GM23338 (cell line): Measurements from ENCODE around the gene EYS. TPM values are rescaled to one million over a fixed set of nuclear protein-coding genes. Genes with fewer than 3 reads are reported as not detected.

Source experiments
- ATAC-seq: fragments of 200-7000 bp; cut with Tn5 transposase; 3 replicates; pipeline ENCODE4 v1.9.1; 2020
- DNase-seq: peaks from one replicate; pipeline ENCODE4 v3.0.0-alpha.2; 2015; ENCODE audit warnings: low spot score
- H2AFZ ChIP-seq: fragments of 200-600 bp; sonication (generic); 2 replicates; pipeline ENCODE4 v1.8.0; 2016; ENCODE audit warnings: antibody characterized with exemption, mild to moderate bottlenecking, moderate library complexity
- H3F3A ChIP-seq: fragments of 200-600 bp; sonication (generic); replicated peaks from 2 replicates; pipeline ENCODE4 v1.8.0; 2017; ENCODE audit warnings: antibody characterized with exemption, mixed run types, low read depth
- H3K27ac ChIP-seq: fragments of 200-600 bp; sonication (generic); 2 replicates; pipeline ENCODE4 v1.6.1; 2016; ENCODE audit warnings: low read depth
- H3K27me3 ChIP-seq: fragments of 200-600 bp; sonication (generic); 2 replicates; pipeline ENCODE4 v1.8.0; 2016; ENCODE audit warnings: mild to moderate bottlenecking, mixed run types, moderate library complexity; ENCODE audit not compliant: insufficient read depth
- H3K36me3 ChIP-seq: fragments of 200-600 bp; sonication (generic); 2 replicates; pipeline ENCODE4 v1.8.0; 2016; ENCODE audit warnings: mild to moderate bottlenecking; ENCODE audit not compliant: insufficient read depth
- H3K4me1 ChIP-seq: fragments of 200-600 bp; sonication (generic); 2 replicates; pipeline ENCODE4 v1.8.0; 2016; ENCODE audit warnings: mild to moderate bottlenecking, moderate library complexity; ENCODE audit not compliant: insufficient read depth
- H3K4me2 ChIP-seq: fragments of 200-600 bp; sonication (generic); 2 replicates; pipeline ENCODE4 v1.7.1; 2017; ENCODE audit warnings: mixed run types
- H3K4me3 ChIP-seq: fragments of 200-600 bp; sonication (generic); 2 replicates; pipeline ENCODE4 v1.6.1; 2016; ENCODE audit warnings: mixed run types
- H3K79me2 ChIP-seq: fragments of 200-600 bp; sonication (generic); replicated peaks from 2 replicates; pipeline ENCODE4 v1.8.0; 2017; ENCODE audit warnings: mild to moderate bottlenecking; ENCODE audit not compliant: insufficient read depth
- H3K9me2 ChIP-seq: fragments of 200-600 bp; sonication (generic); 2 replicates; pipeline ENCODE4 v1.8.0; 2017; ENCODE audit not compliant: insufficient read depth
- H4K20me1 ChIP-seq: fragments of 200-600 bp; sonication (generic); replicated peaks from 2 replicates; pipeline ENCODE4 v1.8.0; 2017; ENCODE audit warnings: mild to moderate bottlenecking; ENCODE audit not compliant: insufficient read depth
- H3K27ac Mint-ChIP-seq: 2 replicates; pipeline ENCODE4 v1.8.0; 2020; ENCODE audit warnings: inconsistent platforms, mild to moderate bottlenecking, moderate library complexity, mixed read lengths
- H3K27me3 Mint-ChIP-seq: 3 replicates; pipeline ENCODE4 v1.8.0; 2022; ENCODE audit warnings: low read depth, mild to moderate bottlenecking, moderate library complexity, mixed read lengths, inconsistent platforms; ENCODE audit not compliant: insufficient read depth, poor library complexity
- H3K36me3 Mint-ChIP-seq: 3 replicates; pipeline ENCODE4 v1.8.0; 2021; ENCODE audit warnings: low read depth, mild to moderate bottlenecking, inconsistent platforms, moderate library complexity, mixed read lengths
- H3K4me1 Mint-ChIP-seq: 3 replicates; pipeline ENCODE4 v1.8.0; 2020; ENCODE audit warnings: mild to moderate bottlenecking, inconsistent platforms, mixed read lengths
- H3K4me3 Mint-ChIP-seq: 3 replicates; pipeline ENCODE4 v1.8.0; 2021; ENCODE audit warnings: moderate library complexity, mild to moderate bottlenecking, inconsistent platforms, mixed read lengths
- H3K9me3 Mint-ChIP-seq: 3 replicates; pipeline ENCODE4 v1.8.0; 2020; ENCODE audit warnings: moderate library complexity, mild to moderate bottlenecking, inconsistent platforms, mixed read lengths
- CREB1 ChIP-seq: fragments of 250-450 bp; sonication (Bioruptor Pico); IDR thresholded peaks from 2 replicates; pipeline ENCODE4 v1.5.0; 2020; ENCODE audit warnings: low read depth, mild to moderate bottlenecking, moderate library complexity
- CTCF ChIP-seq, 2 experiments: fragments of 200-600 bp in 1 of 2; sonication (generic) in 1 of 2; conservative IDR thresholded peaks; 2 replicates each; pipeline versions ENCODE4 v1.5.1 to v1.6.1; 2016 to 2017; ENCODE audit warnings: antibody characterized with exemption in 2 of 2, low read depth in 2 of 2, mild to moderate bottlenecking in 2 of 2, moderate library complexity in 1 of 2
- EZH2 ChIP-seq: fragments of 200-600 bp; sonication (generic); IDR thresholded peaks from one replicate; pipeline ENCODE4 v1.8.0; 2017; ENCODE audit warnings: antibody characterized with exemption, mild to moderate bottlenecking, low read depth; ENCODE audit not compliant: unreplicated experiment
- EZH2phosphoT487 ChIP-seq: fragments of 200-600 bp; sonication (generic); IDR thresholded peaks from one replicate; pipeline ENCODE4 v1.8.1; 2018; ENCODE audit warnings: antibody characterized with exemption; ENCODE audit not compliant: unreplicated experiment
- JUNB ChIP-seq: IDR thresholded peaks from one replicate; pipeline ENCODE4 v1.6.1; 2016; ENCODE audit warnings: antibody characterized with exemption; ENCODE audit not compliant: unreplicated experiment
- NANOG ChIP-seq: IDR thresholded peaks from 2 replicates; pipeline ENCODE4 v1.6.1; 2016; ENCODE audit warnings: antibody characterized with exemption, borderline replicate concordance
- POLR2AphosphoS5 ChIP-seq: IDR thresholded peaks from 2 replicates; pipeline ENCODE4 v1.6.1; 2016; ENCODE audit warnings: antibody characterized with exemption, low read depth
- STAT1 ChIP-seq: IDR thresholded peaks from one replicate; pipeline ENCODE4 v1.6.1; 2016; ENCODE audit warnings: antibody characterized with exemption; ENCODE audit not compliant: unreplicated experiment
- ZNF114 ChIP-seq: fragments of 250-450 bp; sonication (Bioruptor Pico); IDR thresholded peaks from 2 replicates; pipeline ENCODE4 v1.5.0; 2020; ENCODE audit warnings: mild to moderate bottlenecking, moderate library complexity
- ZNF331 ChIP-seq: fragments of 250-450 bp; sonication (Bioruptor Pico); IDR thresholded peaks from 2 replicates; pipeline ENCODE4 v1.5.0; 2020; ENCODE audit warnings: low read depth, mild to moderate bottlenecking, moderate library complexity
- ZNF462 ChIP-seq: fragments of 250-450 bp; sonication (Bioruptor Pico); IDR thresholded peaks from 2 replicates; pipeline ENCODE4 v1.5.0; 2020; ENCODE audit warnings: mild to moderate bottlenecking, moderate library complexity
- polyA plus RNA-seq: library from polyadenylated mRNA; unstranded; fragments of >200 nt; fragmentation: Nextera tagmentation; extraction: Ambion mirVana; gene quantifications from 2 replicates; pipeline ENCODE4 v1.2.1, GENCODE V29; 2016
- total RNA-seq: library from RNA; depleted of rRNA; stranded (reverse); fragments of >200 nt; shearing (Covaris generic); gene quantifications from 2 replicates; pipeline ENCODE4 v1.2.3, GENCODE V29; 2014
- TF ChIP-seq, protein P1 (sequence below): IDR thresholded peaks from 2 replicates; pipeline ENCODE4 v1.6.1; 2016; ENCODE audit warnings: antibody characterized with exemption
- TF ChIP-seq, protein P2 (sequence below): IDR thresholded peaks from one replicate; pipeline ENCODE4 v1.6.1; 2018; ENCODE audit warnings: antibody characterized with exemption; ENCODE audit not compliant: unreplicated experiment

EYS gene
- total and polyA plus RNA-seq, 2 experiments from 2014 or later, result 0.38 to 0.52 TPM

GRCh38 chr6:65123521-65123920 is 583.5 kb downstream of the EYS start:
- no peaks in the 10 kb centered on the region for H3K9me2 ChIP-seq
- H3K27me3 Mint-ChIP-seq, result no peaks in the 10 kb centered on the region
- H3K9me3 Mint-ChIP-seq, result no peaks in the 10 kb centered on the region; the same call in 1 of the 3 replicates
- no peaks in the 10 kb centered on the region for H3K36me3 Mint-ChIP-seq
- H3K79me2 ChIP-seq, result no peaks in the 10 kb centered on the region
- no peak overlapping the region for H3K4me2 ChIP-seq
- no peak overlapping the region for H3K4me3 ChIP-seq
- TF ChIP-seq JUNB (no peak), NANOG (no peak), STAT1 (no peak), CREB1 (CRISPR knock-in tag) (no peak), POLR2AphosphoS5 (no peak), CTCF (conservative IDR thresholded peaks at IDR 0.05; ENCODE audit: low read depth in 2 of 2) (no peak), ZNF462 (CRISPR knock-in tag) (no peak), ZNF331 (CRISPR knock-in tag) (no peak), ZNF114 (no peak), EZH2phosphoT487 (no peak), EZH2 (no peak)
- TF ChIP-seq, protein P1, sequence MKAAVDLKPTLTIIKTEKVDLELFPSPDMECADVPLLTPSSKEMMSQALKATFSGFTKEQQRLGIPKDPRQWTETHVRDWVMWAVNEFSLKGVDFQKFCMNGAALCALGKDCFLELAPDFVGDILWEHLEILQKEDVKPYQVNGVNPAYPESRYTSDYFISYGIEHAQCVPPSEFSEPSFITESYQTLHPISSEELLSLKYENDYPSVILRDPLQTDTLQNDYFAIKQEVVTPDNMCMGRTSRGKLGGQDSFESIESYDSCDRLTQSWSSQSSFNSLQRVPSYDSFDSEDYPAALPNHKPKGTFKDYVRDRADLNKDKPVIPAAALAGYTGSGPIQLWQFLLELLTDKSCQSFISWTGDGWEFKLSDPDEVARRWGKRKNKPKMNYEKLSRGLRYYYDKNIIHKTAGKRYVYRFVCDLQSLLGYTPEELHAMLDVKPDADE, result no peak
- TF ChIP-seq, protein P2, sequence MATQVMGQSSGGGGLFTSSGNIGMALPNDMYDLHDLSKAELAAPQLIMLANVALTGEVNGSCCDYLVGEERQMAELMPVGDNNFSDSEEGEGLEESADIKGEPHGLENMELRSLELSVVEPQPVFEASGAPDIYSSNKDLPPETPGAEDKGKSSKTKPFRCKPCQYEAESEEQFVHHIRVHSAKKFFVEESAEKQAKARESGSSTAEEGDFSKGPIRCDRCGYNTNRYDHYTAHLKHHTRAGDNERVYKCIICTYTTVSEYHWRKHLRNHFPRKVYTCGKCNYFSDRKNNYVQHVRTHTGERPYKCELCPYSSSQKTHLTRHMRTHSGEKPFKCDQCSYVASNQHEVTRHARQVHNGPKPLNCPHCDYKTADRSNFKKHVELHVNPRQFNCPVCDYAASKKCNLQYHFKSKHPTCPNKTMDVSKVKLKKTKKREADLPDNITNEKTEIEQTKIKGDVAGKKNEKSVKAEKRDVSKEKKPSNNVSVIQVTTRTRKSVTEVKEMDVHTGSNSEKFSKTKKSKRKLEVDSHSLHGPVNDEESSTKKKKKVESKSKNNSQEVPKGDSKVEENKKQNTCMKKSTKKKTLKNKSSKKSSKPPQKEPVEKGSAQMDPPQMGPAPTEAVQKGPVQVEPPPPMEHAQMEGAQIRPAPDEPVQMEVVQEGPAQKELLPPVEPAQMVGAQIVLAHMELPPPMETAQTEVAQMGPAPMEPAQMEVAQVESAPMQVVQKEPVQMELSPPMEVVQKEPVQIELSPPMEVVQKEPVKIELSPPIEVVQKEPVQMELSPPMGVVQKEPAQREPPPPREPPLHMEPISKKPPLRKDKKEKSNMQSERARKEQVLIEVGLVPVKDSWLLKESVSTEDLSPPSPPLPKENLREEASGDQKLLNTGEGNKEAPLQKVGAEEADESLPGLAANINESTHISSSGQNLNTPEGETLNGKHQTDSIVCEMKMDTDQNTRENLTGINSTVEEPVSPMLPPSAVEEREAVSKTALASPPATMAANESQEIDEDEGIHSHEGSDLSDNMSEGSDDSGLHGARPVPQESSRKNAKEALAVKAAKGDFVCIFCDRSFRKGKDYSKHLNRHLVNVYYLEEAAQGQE, result no peak
- H3K4me1 ChIP-seq, result no peaks in the 10 kb centered on the region
- H3K27ac ChIP-seq, result no peak overlapping the region
- H3F3A ChIP-seq, result no peaks in the 10 kb centered on the region
- no peak overlapping the region for H2AFZ ChIP-seq
- no peaks in the 10 kb centered on the region for H4K20me1 ChIP-seq
- no peak overlapping the region for H3K4me3 Mint-ChIP-seq
- ATAC-seq (no peak), DNase-seq (no peak)
- no peak overlapping the region for H3K27ac Mint-ChIP-seq
- H3K27me3 ChIP-seq, result no peaks in the 10 kb centered on the region
- H3K4me1 Mint-ChIP-seq, result no peaks in the 10 kb centered on the region
- no peaks in the 10 kb centered on the region for H3K36me3 ChIP-seq
